ENCODE measurements around the gene PROZ.

PROZ gene

GRCh38 chr13:113116871-113117271 is 41.6 kb upstream of the PROZ start:
- no peak overlapping the region for H3K27ac Mint-ChIP-seq
- H3K9me3 Mint-ChIP-seq = no peaks in the 10 kb centered on the region
- no peaks in the 10 kb centered on the region for H3K4me1 Mint-ChIP-seq (ENCODE audit: low read depth)
- intact Hi-C loops (cut with micrococcal nuclease) = no loop called here
- no peaks in the 10 kb centered on the region for H3K36me3 Mint-ChIP-seq (ENCODE audit: low read depth)
- H3K4me3 Mint-ChIP-seq = no peak overlapping the region
- peaks cover 5% of the 10 kb centered on the region for H3K27me3 Mint-ChIP-seq

- intact Hi-C loops (cut with micrococcal nuclease) = no loop called here
- Mint-ChIP-seq H3K27me3 (peaks cover 5% of the 10 kb centered on the region), H3K4me3 (no peak overlapping the region), H3K27ac (no peak overlapping the region), H3K4me1 (ENCODE audit: low read depth) (no peaks in the 10 kb centered on the region), H3K36me3 (ENCODE audit: low read depth) (no peaks in the 10 kb centered on the region), H3K9me3 (no peaks in the 10 kb centered on the region)
These were observed 41.0 kb upstream of the PROZ start for GRCh38 chr13:113117335-113117872.

GRCh38 chr13:113117911-113118260 is 40.6 kb upstream of the PROZ start:
- H3K27me3 Mint-ChIP-seq = peaks cover 6% of the 10 kb centered on the region
- H3K27ac Mint-ChIP-seq = no peak overlapping the region
- no peaks in the 10 kb centered on the region for H3K36me3 Mint-ChIP-seq (ENCODE audit: low read depth)
- no peak overlapping the region for H3K4me3 Mint-ChIP-seq
- intact Hi-C loops (cut with micrococcal nuclease) = no loop called here
- H3K9me3 Mint-ChIP-seq = no peaks in the 10 kb centered on the region
- no peaks in the 10 kb centered on the region for H3K4me1 Mint-ChIP-seq (ENCODE audit: low read depth)

GRCh38 chr13:113118261-113119021 is 40.0 kb upstream of the PROZ start:
- H3K4me3 Mint-ChIP-seq = no peak overlapping the region
- no peak overlapping the region for H3K27ac Mint-ChIP-seq
- H3K4me1 Mint-ChIP-seq (ENCODE audit: low read depth) = no peaks in the 10 kb centered on the region
- intact Hi-C loops (cut with micrococcal nuclease) = no loop called here
- peaks cover 7% of the 10 kb centered on the region for H3K27me3 Mint-ChIP-seq
- no peaks in the 10 kb centered on the region for H3K9me3 Mint-ChIP-seq
- H3K36me3 Mint-ChIP-seq (ENCODE audit: low read depth) = no peaks in the 10 kb centered on the region

- no peaks in the 10 kb centered on the region for H3K36me3 Mint-ChIP-seq (ENCODE audit: low read depth)
- intact Hi-C loops (cut with micrococcal nuclease) = no loop called here
- H3K4me1 Mint-ChIP-seq (ENCODE audit: low read depth) = no peaks in the 10 kb centered on the region
- no peak overlapping the region for H3K27ac Mint-ChIP-seq
- no peak overlapping the region for H3K4me3 Mint-ChIP-seq
- peaks cover 3% of the 10 kb centered on the region for H3K27me3 Mint-ChIP-seq
- H3K9me3 Mint-ChIP-seq = no peaks in the 10 kb centered on the region
These were observed 39.2 kb upstream of the PROZ start for GRCh38 chr13:113119166-113119821.

GRCh38 chr13:113119822-113120189 is 38.6 kb upstream of the PROZ start:
- Mint-ChIP-seq H3K36me3 (ENCODE audit: low read depth) (no peaks in the 10 kb centered on the region), H3K27me3 (peaks cover 3% of the 10 kb centered on the region), H3K4me3 (no peak overlapping the region), H3K9me3 (no peaks in the 10 kb centered on the region), H3K27ac (no peak overlapping the region), H3K4me1 (ENCODE audit: low read depth) (no peaks in the 10 kb centered on the region)
- intact Hi-C loops (cut with micrococcal nuclease) = no loop called here

- intact Hi-C loops (cut with micrococcal nuclease) = no loop called here
- H3K4me3 Mint-ChIP-seq = no peak overlapping the region
- peaks cover 3% of the 10 kb centered on the region for H3K27me3 Mint-ChIP-seq
- H3K9me3 Mint-ChIP-seq = no peaks in the 10 kb centered on the region
- H3K27ac Mint-ChIP-seq = no peak overlapping the region
- no peaks in the 10 kb centered on the region for H3K36me3 Mint-ChIP-seq (ENCODE audit: low read depth)
- H3K4me1 Mint-ChIP-seq (ENCODE audit: low read depth) = no peaks in the 10 kb centered on the region
These were observed 37.9 kb upstream of the PROZ start for GRCh38 chr13:113120300-113121182.

GRCh38 chr13:113121183-113121927 is 37.1 kb upstream of the PROZ start:
- no peaks in the 10 kb centered on the region for H3K36me3 Mint-ChIP-seq (ENCODE audit: low read depth)
- no peak overlapping the region for H3K4me3 Mint-ChIP-seq
- H3K9me3 Mint-ChIP-seq = no peaks in the 10 kb centered on the region
- no peak overlapping the region for H3K27ac Mint-ChIP-seq
- H3K4me1 Mint-ChIP-seq (ENCODE audit: low read depth) = no peaks in the 10 kb centered on the region
- intact Hi-C loops (cut with micrococcal nuclease) = no loop called here
- peaks cover 3% of the 10 kb centered on the region for H3K27me3 Mint-ChIP-seq

- Mint-ChIP-seq H3K27me3 (peaks cover 5% of the 10 kb centered on the region), H3K27ac (no peak overlapping the region), H3K4me1 (ENCODE audit: low read depth) (no peaks in the 10 kb centered on the region), H3K4me3 (no peak overlapping the region), H3K9me3 (no peaks in the 10 kb centered on the region), H3K36me3 (ENCODE audit: low read depth) (no peaks in the 10 kb centered on the region)
- intact Hi-C loops (cut with micrococcal nuclease) = no loop called here
These were observed 36.4 kb upstream of the PROZ start for GRCh38 chr13:113121928-113122471.

GRCh38 chr13:113122550-113123225 is 35.8 kb upstream of the PROZ start, which contains the start of gene F10:
Gene F10 (plus strand): TSS chr13:113122799. CDS start chr13:113122856, 57 bp downstream.
- Mint-ChIP-seq H3K27me3 (peaks cover 10% of the 10 kb centered on the region), H3K4me3 (no peak within 1 kb of the TSS), H3K27ac (no peak within 1 kb of the TSS), H3K36me3 (ENCODE audit: low read depth) (no peaks in the 10 kb centered on the region), H3K9me3 (no peaks in the 10 kb centered on the region), H3K4me1 (ENCODE audit: low read depth) (no peaks in the 10 kb centered on the region)
- intact Hi-C loops (cut with micrococcal nuclease) = no loop called here

GRCh38 chr13:113123226-113124201 is 34.9 kb upstream of the PROZ start:
- Mint-ChIP-seq H3K9me3 (no peaks in the 10 kb centered on the region), H3K27me3 (peaks cover 17% of the 10 kb centered on the region), H3K27ac (no peak overlapping the region), H3K36me3 (ENCODE audit: low read depth) (no peaks in the 10 kb centered on the region), H3K4me1 (ENCODE audit: low read depth) (no peaks in the 10 kb centered on the region), H3K4me3 (no peak overlapping the region)
- intact Hi-C loops (cut with micrococcal nuclease) = no loop called here

Data from dendritic cell treated with granulocyte-macrophage colony-stimulating factor and Interleukin-4, amounts not matched to agents 40 ng/mL and 50 ng/mL, for 4 days (primary cell).